GM08714 (cell line): ENCODE results near the gene PTPN2.
"Not testable (repeated sequence)": the region's sequence is repeated elsewhere in the genome, so short reads cannot be mapped to it uniquely, and the experiment has no call there.

Experiments used
- H3K4me3 ChIP-seq: fragments of 200-500 bp; sonication (Bioruptor generic); 2 replicates; pipeline ENCODE4 v1.5.1; 2014; ENCODE audit warnings: mild to moderate bottlenecking, low read length, inconsistent platforms
- ZNF274 ChIP-seq: IDR thresholded peaks from 2 replicates; pipeline ENCODE4 v1.6.1; 2012; ENCODE audit warnings: mild to moderate bottlenecking, low read depth, low read length

Gene PTPN2

DNA sequence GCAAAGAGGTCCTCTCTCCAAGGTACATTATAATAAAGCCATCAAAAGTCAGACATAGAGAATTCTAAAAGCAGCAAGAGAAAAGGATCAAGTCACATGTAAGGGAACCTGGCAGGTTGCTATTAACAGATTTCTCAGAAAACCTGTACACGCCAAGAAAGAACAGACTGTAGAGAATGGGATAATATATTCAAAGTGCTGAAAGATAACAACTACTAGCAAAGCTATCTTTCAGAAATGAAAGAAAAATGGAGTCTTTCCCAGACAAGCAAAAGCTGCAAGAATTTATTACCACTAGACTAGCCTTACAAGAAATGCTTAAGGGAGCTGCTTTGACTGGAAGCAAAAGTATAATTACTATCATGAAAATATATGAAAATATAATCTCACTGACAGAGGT, 81.5 kb downstream of the PTPN2 start:
- no peak overlapping the region for H3K4me3 ChIP-seq
- TF ChIP-seq ZNF274 = no peak

DNA sequence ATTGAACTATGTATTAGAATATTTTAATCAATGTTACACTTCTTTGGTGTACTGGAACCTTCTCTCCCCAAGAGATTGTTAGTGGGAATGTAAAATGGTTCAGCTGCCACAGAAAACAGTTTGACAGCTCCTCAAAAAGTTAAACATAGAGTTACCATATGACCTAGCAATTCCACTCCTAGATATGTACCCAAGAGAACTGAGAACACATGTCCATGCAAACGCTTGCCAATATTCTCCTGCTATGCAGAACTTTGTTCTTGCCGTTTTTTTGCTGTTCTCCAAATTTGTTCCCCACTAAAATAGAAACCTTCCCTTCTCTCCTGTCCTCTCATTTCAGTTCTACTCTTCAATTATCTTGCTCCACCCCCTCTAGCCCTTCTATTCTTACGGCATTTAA, 87.6 kb downstream of the PTPN2 start:
- TF ChIP-seq ZNF274 = no peak
- no peak overlapping the region for H3K4me3 ChIP-seq

DNA sequence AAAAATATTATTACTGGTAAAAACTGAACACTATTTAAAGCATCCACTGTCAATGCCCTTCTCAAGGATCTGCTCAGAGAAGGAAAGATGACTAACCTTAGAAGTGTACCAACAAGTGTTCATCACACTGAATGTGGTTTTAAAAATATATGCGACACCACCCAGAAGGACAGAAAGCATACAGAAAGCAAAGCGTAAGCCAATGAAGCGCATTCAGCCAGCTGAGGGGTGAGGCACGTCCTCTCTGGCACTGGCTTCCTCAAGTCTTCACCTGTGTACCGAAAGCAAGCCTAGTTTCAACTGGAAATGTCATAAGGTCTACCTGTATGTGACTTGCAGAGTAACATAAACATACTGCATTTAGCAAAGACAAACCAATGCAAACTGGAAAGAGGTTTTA, 92.4 kb downstream of the PTPN2 start:
- H3K4me3 ChIP-seq = no peak overlapping the region
- no peak for TF ChIP-seq ZNF274

DNA sequence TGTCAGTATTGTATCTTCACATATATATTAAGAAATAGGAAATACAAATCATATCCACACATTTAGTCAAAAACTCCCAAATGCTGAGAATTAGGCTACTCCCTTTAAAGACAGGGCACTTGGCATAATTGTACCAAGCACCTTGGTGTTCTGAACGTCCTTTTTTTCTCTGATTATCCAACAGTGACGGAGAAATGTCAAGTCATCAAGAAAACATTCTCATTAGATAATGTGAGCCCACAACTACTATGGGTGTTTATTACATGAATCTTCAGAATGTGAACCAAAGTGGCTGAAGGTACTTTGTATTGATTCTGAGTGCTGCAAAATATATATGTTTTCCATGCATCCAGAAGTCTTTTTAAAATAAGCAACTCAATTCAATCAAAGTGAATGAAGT, 97.4 kb downstream of the PTPN2 start:
- TF ChIP-seq ZNF274 = no peak
- H3K4me3 ChIP-seq = no peak overlapping the region

DNA sequence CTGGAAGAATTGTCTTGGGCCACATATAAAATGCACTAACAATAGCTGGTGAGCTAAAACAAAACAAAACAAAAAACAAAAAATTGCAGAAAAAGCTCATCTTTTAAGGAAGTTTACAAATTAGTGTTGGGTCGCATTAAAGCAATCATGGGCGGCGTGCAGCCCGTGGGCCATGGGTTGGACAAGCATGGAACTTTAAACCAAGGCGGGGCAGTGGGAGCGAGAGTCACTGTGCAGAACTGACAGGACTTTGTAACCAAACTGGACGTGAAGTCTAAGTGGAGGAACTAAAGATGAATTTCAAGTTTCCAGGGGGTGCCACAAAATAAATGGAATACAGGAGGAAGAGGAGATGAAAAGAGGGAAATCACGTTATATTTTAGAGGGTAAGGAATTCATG, 100.5 kb downstream of the PTPN2 start:
- H3K4me3 ChIP-seq = no peak overlapping the region
- TF ChIP-seq ZNF274 = no peak

DNA sequence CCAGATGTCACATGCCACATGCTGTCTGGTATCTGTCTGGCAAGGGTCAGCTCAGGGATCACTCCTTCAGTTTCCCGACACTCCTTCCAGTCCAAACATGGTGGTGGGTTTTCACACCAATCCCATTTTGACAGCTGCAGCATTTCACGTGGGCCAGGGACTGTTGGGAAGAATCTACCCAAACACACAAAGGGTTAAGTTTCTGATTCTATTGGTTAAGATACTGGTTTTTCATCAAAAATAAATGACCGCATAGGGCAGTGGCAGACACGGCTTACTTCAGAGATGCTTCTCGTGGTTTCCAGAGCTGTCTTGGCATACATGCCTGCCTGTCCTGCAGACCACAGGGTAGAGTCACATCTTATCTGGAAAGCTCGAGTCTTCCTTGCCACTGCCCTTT, 101.5 kb downstream of the PTPN2 start:
- no peak for TF ChIP-seq ZNF274
- H3K4me3 ChIP-seq = no peak overlapping the region

DNA sequence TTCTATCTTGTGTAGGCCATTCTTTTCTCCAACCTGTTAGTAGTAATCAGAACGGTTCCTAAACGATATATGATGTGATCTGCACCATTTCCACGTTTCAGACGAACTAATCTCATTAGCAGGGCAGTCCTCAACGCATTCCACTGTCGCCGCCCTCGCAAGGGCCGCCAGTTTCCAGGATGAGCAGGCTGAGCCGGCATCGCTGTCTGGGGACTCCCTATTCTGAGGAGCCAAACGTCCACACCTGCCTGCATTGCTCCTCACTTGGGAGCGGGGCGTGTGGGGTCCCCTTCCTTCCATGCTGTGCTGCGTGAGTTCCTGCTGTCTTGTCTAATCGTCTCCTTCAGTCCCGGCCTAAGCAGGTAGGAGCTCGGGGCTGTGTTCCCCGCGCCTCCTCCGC, 104.6 kb downstream of the PTPN2 start:
- TF ChIP-seq ZNF274 = no peak
- H3K4me3 ChIP-seq = no peak overlapping the region

DNA sequence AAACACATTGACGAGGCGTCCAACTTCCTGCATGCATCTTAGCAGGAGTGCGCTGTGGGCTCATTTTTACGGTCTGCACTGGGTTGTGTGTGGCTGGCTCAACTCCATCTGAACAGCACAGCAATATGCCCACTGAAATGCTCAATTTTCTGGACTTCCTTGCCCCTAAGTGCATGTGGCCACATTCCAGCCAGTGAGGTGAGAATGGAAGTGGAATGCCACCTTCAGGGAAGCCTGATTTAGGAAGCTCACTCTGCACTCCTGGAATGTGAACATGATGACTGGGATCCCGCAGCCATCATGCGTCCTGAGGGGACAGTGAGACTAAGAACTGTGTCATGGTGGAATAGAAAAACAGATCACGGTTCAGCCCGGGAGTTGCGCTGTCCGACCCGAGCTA, 105.0 kb downstream of the PTPN2 start:
- no peak for TF ChIP-seq ZNF274
- no peak overlapping the region for H3K4me3 ChIP-seq

DNA sequence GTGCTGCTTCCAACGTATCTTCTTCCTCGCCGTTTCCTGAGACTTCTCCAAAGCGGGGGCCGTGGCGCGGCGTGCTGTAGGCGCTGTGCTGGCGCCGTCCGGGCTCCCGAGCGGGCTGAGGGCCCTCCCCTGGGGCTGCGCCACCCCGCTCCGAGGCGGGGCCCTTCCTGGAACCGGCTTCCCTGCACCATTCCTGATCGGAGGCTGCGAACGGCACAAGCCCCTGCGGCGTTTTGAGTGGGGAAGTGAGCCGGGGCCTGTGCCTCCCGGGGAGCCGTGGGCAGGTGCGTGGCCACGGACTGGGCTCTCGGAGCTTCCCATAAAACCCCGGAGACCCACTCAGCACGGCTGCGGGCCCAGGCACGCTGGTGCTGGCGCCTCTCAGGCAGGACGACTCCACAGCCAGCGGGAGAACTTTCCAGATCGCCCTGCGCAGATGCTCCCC, 106.5 kb downstream of the PTPN2 start:
- no peak for TF ChIP-seq ZNF274
- H3K4me3 ChIP-seq = peak overlapping the region; percentile 32; the same call in 1 of the 2 replicates

DNA sequence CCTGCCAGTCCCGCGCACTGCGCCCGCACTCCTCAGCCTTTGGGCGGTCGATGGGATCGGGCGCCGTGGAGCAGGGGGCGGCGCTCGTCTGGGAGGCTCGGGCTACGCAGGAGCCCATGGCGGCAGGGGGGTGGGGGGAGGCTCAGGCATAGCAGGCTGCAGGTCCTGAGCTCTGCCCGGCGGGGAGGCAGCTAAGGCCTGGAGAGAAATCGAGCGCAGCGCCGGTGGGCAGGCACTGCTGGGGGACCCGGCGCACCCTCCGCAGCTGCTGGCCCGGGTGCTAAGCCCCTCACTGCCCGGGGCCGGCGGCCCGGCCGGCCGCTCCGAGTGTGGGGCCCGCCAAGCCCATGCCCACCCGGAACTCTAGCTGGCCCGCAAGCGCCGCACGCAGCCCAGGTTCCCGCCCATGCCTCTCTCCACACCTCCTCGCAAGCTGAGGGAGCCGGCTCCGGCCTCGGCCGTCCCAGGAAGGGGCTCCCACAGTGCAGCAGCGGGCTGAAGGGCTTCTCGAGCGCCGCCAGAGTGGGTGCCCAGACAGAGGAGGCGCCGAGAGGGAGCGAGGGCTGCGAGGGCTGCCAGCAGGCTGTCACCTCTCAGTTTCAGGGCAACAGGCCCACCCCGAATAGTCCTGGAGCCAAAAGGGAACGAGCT, 107.1 kb downstream of the PTPN2 start:
- no peak for TF ChIP-seq ZNF274
- H3K4me3 ChIP-seq = peak overlapping the region; percentile 32; the same call in 1 of the 2 replicates

DNA sequence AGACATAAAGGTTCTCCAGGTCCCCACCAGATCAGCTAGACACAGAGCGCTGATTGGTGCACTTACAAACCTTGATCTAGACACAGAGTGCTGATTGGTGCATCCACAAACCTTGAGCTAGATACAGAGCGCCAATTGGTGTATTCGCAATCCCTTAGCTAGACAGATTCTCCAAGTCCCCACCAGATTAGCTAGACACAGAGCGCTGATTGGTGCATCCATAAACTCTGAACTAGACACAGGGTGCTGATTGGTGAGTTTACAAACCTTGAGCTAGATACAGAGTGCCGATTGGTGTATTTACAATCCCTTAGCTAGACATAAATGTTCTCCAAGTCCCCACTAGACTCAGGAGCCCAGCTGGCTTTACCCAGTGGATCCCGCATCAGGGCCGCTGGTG, 107.6 kb downstream of the PTPN2 start:
- not testable (repeated sequence) for H3K4me3 ChIP-seq

DNA sequence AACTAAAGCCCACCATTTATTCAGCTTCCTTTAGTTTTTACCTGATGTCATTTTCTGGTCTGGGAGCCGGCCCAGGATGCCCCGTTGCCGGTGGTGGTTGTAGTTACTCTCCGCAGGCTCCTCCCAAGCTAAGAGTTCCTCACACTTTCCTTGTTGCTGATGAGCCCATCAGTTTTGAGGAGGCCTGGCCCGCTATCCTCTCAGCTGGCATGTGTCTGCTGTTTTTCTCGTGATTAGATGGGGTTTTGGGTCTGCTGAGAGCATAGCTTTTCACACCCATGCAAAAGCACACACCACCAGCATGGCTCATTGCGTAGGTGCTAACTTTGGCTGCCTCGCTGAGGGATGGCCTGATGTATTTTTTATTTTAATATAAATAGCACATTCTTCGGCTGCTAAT, 109.1 kb downstream of the PTPN2 start:
- no peak for TF ChIP-seq ZNF274
- no peak overlapping the region for H3K4me3 ChIP-seq

DNA sequence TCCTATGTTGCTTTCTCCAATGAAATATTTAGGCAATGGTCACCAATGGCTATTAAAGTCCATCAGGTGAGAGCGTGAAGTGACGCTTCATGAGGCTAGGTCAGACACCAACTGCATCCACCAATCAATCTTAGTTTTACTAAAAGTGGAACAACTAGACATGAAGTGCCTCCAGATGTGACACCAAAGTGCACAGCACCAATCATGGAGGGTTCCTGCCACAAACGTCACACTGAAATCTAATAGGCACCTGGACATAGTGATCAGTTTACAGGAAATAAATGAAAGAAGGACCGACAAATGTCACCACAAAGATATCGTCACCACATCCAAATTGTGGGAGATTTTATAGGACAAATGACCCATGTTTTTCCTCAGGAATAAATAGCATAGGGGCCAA, 110.7 kb downstream of the PTPN2 start:
- no peak overlapping the region for H3K4me3 ChIP-seq
- no peak for TF ChIP-seq ZNF274

DNA sequence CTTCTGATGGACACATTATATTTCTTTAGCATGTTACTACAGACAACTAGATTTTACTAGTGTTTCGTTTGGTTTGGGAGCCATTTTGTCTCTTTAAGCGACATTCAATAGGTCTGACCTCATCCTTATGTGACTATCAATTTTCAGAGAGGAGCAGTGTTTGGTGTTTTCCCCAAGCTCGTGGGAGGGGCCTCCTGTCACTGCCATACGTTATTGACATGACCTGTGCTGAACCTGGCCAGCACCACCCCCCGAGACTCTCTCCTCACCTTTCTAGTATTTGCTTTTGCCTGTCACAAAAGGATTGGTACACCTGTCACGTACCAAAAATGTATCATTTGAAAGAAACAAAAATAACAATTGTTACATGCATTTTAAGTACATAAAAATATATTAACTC, 111.9 kb downstream of the PTPN2 start:
- no peak overlapping the region for H3K4me3 ChIP-seq
- TF ChIP-seq ZNF274 = no peak

DNA sequence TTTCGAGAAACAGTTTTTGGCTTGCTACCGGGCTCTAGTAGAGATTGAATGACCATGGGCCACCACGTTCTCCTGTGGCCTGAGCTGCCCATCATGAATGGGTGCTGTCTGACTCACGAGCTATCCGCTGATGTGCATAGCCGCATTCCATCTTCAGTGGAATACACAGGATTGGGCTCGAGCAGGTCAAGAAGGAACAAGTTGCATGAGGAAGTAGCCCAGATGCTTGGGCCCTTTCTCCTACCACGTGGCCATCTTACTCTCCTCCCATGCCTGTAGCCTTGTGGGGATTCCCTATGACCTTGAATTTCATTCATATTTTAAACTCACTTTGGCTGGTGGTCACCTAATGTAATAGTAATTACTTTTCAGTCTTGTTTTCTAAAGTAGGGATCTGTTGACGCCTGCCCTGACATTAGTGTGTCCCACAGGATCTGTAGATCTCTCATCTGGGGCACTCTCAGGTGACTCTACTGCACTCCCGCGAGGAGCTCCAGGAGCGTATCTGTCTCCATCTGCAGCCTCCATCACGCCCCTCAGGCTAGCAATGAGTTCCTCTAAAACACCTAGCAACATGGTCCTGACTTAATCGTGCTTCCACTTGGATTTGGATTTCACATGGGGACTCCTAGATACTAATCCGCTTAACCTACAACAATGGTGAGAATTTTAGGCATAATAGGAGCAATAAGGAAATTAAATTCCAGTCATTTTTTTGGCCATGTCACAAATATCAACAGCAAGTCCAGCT, 113.4 kb downstream of the PTPN2 start:
- H3K4me3 ChIP-seq = no peak overlapping the region
- no peak for TF ChIP-seq ZNF274
